Vagina (tissue), 2 donors: ENCODE data around the gene OTOP1. TPM values are rescaled to one million over a fixed set of nuclear protein-coding genes. Genes with fewer than 3 reads are reported as not detected.

Experiments used
- DNase-seq, 2 donors: peaks; one replicate each; pipeline ENCODE4 v3.0.0-alpha.2; 2017; ENCODE audit errors: extremely low spot score in 2 of 2
- H3K27ac ChIP-seq: fragments of 200-600 bp; sonication (generic); one replicate; pipeline ENCODE4 v1.5.1; 2019
- H3K27me3 ChIP-seq: fragments of 200-600 bp; sonication (generic); one replicate; pipeline ENCODE4 v1.5.1; 2019
- H3K36me3 ChIP-seq, 2 donors: fragments of 200-600 bp; sonication (generic); one replicate each; pipeline ENCODE4 v1.5.1; 2017 to 2019
- H3K4me1 ChIP-seq: fragments of 200-600 bp; sonication (generic); one replicate; pipeline ENCODE4 v1.5.1; 2019
- H3K4me3 ChIP-seq, 2 donors: fragments of 200-600 bp; sonication (generic); 1 replicate in 1 of 2; 2 replicates in 1 of 2; pipeline ENCODE4 v1.5.1; 2016 to 2019
- H3K9me3 ChIP-seq: fragments of 200-600 bp; sonication (generic); one replicate; pipeline ENCODE4 v1.5.1; 2019
- POLR2A ChIP-seq, 2 donors: fragments of 450-650 bp; IDR thresholded peaks; one replicate each; pipeline ENCODE4 v1.6.1; 2017; ENCODE audit warnings: antibody characterized with exemption in 2 of 2, mild to moderate bottlenecking in 2 of 2, moderate library complexity in 2 of 2
- POLR2AphosphoS5 ChIP-seq, 2 donors: sonication (generic); formaldehyde crosslinking; IDR thresholded peaks; one replicate each; pipeline ENCODE4 v1.9.0; 2017; ENCODE audit warnings: antibody characterized with exemption in 2 of 2, mild to moderate bottlenecking in 2 of 2, low read depth in 1 of 2; ENCODE audit not compliant: insufficient read depth in 1 of 2
- intact Hi-C: fragments of 100-400 bp; cut with DNase I; formaldehyde crosslinking; loops from one replicate; pipeline ENCODE4 v1.15.1; 2023
- total RNA-seq: library from RNA; depleted of rRNA; stranded (reverse); fragments of >200 nt; gene quantifications from one replicate; pipeline ENCODE4 v1.2.3, GENCODE V29; 2016
- TF ChIP-seq, protein P1 (sequence below), 3 experiments: fragments of 450-650 bp in 2 of 3; fragments of 200-600 bp in 1 of 3; sonication (generic) in 1 of 3; IDR thresholded peaks; one replicate each; pipeline ENCODE4 v1.5.1; 2017 to 2019; ENCODE audit warnings: antibody characterized with exemption in 3 of 3, mild to moderate bottlenecking in 2 of 3, moderate library complexity in 2 of 3

The OTOP1 gene
- total RNA-seq, 1 donor from 2014 or later: not detected

DNA sequence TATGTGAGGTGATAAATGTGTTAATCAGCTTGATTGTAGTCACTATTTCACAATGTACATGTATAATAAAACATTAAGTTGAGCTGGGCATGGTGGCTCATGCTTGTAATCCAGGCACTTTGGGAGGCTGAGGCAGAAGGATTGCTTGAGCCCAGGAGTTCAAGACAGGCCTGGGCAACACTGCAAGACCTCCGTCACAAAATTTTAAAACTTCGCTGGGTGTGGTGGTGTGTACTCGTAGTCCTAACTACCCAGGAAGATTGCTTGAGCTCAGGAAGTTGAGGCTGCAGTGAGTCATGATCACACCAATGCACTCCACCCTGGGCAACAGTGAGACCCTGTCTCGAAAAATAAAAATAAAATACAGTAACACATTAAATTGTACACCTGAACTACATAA lies 43.1 kb upstream of the OTOP1 start:
- no peak overlapping the region for H3K4me3 ChIP-seq
- DNase-seq: no peak
- no peak for TF ChIP-seq POLR2AphosphoS5 (IDR thresholded peaks at IDR 0.05; ENCODE audit: insufficient read depth in 1 of 2, low read depth in 1 of 2)
- TF ChIP-seq POLR2A (IDR thresholded peaks at IDR 0.05): no peak
- TF ChIP-seq, protein P1, sequence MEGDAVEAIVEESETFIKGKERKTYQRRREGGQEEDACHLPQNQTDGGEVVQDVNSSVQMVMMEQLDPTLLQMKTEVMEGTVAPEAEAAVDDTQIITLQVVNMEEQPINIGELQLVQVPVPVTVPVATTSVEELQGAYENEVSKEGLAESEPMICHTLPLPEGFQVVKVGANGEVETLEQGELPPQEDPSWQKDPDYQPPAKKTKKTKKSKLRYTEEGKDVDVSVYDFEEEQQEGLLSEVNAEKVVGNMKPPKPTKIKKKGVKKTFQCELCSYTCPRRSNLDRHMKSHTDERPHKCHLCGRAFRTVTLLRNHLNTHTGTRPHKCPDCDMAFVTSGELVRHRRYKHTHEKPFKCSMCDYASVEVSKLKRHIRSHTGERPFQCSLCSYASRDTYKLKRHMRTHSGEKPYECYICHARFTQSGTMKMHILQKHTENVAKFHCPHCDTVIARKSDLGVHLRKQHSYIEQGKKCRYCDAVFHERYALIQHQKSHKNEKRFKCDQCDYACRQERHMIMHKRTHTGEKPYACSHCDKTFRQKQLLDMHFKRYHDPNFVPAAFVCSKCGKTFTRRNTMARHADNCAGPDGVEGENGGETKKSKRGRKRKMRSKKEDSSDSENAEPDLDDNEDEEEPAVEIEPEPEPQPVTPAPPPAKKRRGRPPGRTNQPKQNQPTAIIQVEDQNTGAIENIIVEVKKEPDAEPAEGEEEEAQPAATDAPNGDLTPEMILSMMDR (IDR thresholded peaks at IDR 0.05): no peak
- H3K27me3 ChIP-seq: no peaks in the 10 kb centered on the region
- H3K27ac ChIP-seq: no peak overlapping the region
- H3K36me3 ChIP-seq: peaks cover 0 to 42% of the 10 kb centered on the region in 2 donors
- no peaks in the 10 kb centered on the region for H3K4me1 ChIP-seq
- H3K9me3 ChIP-seq: no peaks in the 10 kb centered on the region
- intact Hi-C loops: no loop called here

DNA sequence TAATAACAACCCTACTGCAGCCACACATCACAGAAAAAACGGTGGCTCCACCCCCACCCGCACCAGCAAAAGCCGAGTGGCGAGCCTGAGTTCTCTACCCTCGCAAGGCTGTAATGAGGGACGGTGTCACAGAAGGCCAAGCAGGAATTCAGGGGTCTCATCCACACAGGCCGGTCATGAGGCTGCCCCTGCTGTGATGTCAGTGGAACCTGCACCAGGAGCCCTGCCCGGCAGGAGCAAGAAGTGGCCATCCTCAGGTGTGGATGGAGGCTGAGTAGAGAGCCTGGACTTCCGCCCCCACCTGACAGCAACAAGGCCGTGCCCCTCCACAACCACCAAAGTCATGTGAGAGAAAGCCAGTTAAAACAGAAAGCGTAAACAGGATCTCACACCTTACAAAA lies 42.6 kb upstream of the OTOP1 start:
- no peaks in the 10 kb centered on the region for H3K4me1 ChIP-seq
- TF ChIP-seq POLR2AphosphoS5 (IDR thresholded peaks at IDR 0.05; ENCODE audit: insufficient read depth in 1 of 2, low read depth in 1 of 2): peak in 1 of 2 donors; percentile 35
- TF ChIP-seq, protein P1 (IDR thresholded peaks at IDR 0.05): no peak
- H3K36me3 ChIP-seq: peaks cover 0 to 36% of the 10 kb centered on the region in 2 donors
- H3K27me3 ChIP-seq: no peaks in the 10 kb centered on the region
- DNase-seq: no peak
- intact Hi-C loops: no loop called here
- H3K9me3 ChIP-seq: no peaks in the 10 kb centered on the region
- H3K4me3 ChIP-seq: no peak overlapping the region
- H3K27ac ChIP-seq: no peak overlapping the region

DNA sequence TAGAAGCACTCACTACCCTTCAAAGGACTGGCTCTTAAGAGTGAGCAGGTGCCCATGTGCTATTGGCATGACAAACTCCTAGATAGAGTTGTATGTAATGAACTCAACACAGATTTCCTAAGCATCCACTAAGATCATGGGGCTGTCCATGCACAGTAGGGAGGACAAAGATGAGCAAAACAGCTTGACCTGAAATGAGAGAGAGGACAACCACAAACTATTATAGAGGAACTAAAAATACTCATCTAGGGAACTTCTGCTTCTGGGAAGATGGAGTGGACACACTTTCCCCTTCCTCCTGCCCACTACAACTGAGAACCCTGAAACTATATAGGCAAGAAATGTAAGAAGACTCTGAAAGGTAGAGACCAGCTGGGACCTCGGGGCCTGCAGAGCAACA lies 42.0 kb upstream of the OTOP1 start:
- Histone ChIP-seq H3K27me3 (no peaks in the 10 kb centered on the region), H3K4me1 (no peaks in the 10 kb centered on the region), H3K27ac (no peak overlapping the region), H3K36me3 (peaks cover 0 to 31% of the 10 kb centered on the region in 2 donors), H3K4me3 (no peak overlapping the region), H3K9me3 (no peaks in the 10 kb centered on the region)
- intact Hi-C loops: no loop called here
- no peak for DNase-seq
- TF ChIP-seq, protein P1 (IDR thresholded peaks at IDR 0.05): no peak
- TF ChIP-seq POLR2AphosphoS5 (IDR thresholded peaks at IDR 0.05; ENCODE audit: insufficient read depth in 1 of 2, low read depth in 1 of 2) (no peak), POLR2A (IDR thresholded peaks at IDR 0.05) (no peak)

DNA sequence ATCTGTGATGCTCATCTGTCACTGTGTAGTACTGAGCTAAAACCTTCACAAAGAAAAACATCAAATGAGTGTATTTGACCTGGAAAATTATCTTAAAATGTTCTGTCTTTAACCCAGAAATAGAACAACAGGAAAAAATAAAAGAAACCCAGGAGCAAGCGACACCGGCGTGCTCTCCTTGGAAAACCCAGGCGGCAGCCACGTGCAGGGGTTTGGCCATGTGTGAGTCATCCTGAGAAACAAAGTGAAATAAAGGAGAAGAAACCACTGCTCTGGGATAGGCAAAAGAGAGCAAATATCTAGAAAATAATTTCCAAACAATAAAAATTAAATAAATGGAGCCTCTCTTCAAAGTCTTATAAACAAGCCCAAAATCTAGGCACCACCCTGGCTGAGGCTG lies 41.3 kb upstream of the OTOP1 start:
- peaks cover 0 to 25% of the 10 kb centered on the region in 2 donors for H3K36me3 ChIP-seq
- no peak for DNase-seq
- no peak overlapping the region for H3K4me3 ChIP-seq
- TF ChIP-seq POLR2A (IDR thresholded peaks at IDR 0.05): no peak
- H3K27ac ChIP-seq: no peak overlapping the region
- H3K27me3 ChIP-seq: no peaks in the 10 kb centered on the region
- no peaks in the 10 kb centered on the region for H3K4me1 ChIP-seq
- intact Hi-C loops: no loop called here
- no peaks in the 10 kb centered on the region for H3K9me3 ChIP-seq

DNA sequence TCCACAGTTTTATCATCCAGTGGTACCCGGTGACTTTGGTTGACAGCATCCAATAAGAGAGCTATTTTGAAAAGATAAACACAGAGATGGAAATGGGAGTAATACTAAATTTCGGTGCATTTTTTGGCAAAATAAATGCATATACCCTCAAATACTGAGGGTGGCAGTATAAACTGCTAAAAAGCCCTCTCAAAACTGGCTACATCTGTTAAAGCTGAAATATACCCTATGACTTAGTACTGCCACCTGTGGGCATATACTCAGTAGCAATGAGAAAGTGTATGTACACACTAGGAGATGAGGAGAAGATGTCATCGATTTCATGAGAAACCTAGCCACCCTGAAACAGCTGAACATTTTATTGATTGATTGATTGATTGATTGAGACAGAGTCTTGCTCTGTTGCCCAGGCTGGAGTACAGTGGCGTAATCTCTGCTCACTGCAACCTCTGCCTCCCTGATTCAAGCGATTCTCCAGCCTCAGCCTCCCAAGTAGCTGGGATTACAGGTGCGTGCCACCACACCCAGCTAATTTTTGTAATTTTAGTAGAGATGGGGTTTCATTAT lies 33.5 kb upstream of the OTOP1 start:
- no peaks in the 10 kb centered on the region for H3K27me3 ChIP-seq
- no peak for DNase-seq
- no peak overlapping the region for H3K27ac ChIP-seq
- TF ChIP-seq POLR2A (IDR thresholded peaks at IDR 0.05): no peak
- TF ChIP-seq, protein P1 (IDR thresholded peaks at IDR 0.05): peak in 2 of 3 experiments; percentile 6 to 40
- no peaks in the 10 kb centered on the region for H3K4me1 ChIP-seq
- H3K9me3 ChIP-seq: no peaks in the 10 kb centered on the region
- H3K36me3 ChIP-seq: no peaks in the 10 kb centered on the region
- intact Hi-C loops: no loop called here
- no peak overlapping the region for H3K4me3 ChIP-seq
